22Rv1 (cell line): ENCODE measurements around the gene CHST3.

ENCODE experiments used
- CTCF ChIP-seq: fragments of 450-650 bp; IDR thresholded peaks from 2 replicates; pipeline ENCODE4 v1.5.1; 2017; ENCODE audit warnings: mild to moderate bottlenecking
- ZFX ChIP-seq: fragments of 450-650 bp; IDR thresholded peaks from 2 replicates; pipeline ENCODE4 v1.6.1; 2017; ENCODE audit warnings: antibody characterized with exemption, borderline replicate concordance

GRCh38 chr10:72019085-72019876, 55.1 kb downstream of the CHST3 start:
- TF ChIP-seq CTCF: no peak
- no peak for TF ChIP-seq ZFX
